Mesothelial cell of epicardium (in vitro differentiated cells): ENCODE results near the gene RNASEL. TPM values are rescaled to one million over a fixed set of nuclear protein-coding genes. Genes with fewer than 3 reads are reported as not detected.

ENCODE experiments used
- DNase-seq, 2 experiments: peaks; one replicate each; pipeline ENCODE4 v3.0.0; 2021; ENCODE audit warnings: low spot score in 2 of 2; ENCODE audit not compliant: unreplicated experiment in 2 of 2
- H3K27ac Mint-ChIP-seq: 2 replicates; pipeline ENCODE4 v1.8.0; 2021; ENCODE audit warnings: mixed read lengths
- H3K27me3 Mint-ChIP-seq: 2 replicates; pipeline ENCODE4 v1.8.0; 2021; ENCODE audit warnings: low read depth, mixed read lengths
- H3K36me3 Mint-ChIP-seq: 2 replicates; pipeline ENCODE4 v1.8.0; 2021; ENCODE audit warnings: mixed read lengths
- H3K4me1 Mint-ChIP-seq: 2 replicates; pipeline ENCODE4 v1.8.0; 2021; ENCODE audit warnings: mixed read lengths
- H3K4me3 Mint-ChIP-seq: 2 replicates; pipeline ENCODE4 v1.8.0; 2021; ENCODE audit warnings: mild to moderate bottlenecking, moderate library complexity, mixed read lengths
- H3K9me3 Mint-ChIP-seq: 2 replicates; pipeline ENCODE4 v1.8.0; 2021; ENCODE audit warnings: mixed read lengths
- total RNA-seq: library from RNA; stranded (reverse); gene quantifications from 3 replicates; pipeline ENCODE4 v1.2.1, GENCODE V29; 2021
- TF ChIP-seq, protein P1 (sequence below): fragments of 200-600 bp; sonication (generic); IDR thresholded peaks from one replicate; pipeline ENCODE4 v1.5.0; 2021; ENCODE audit warnings: antibody characterized with exemption; ENCODE audit not compliant: unreplicated experiment

Gene RNASEL
- total RNA-seq, 1 donor from 2014 or later: 5.6 TPM

DNA sequence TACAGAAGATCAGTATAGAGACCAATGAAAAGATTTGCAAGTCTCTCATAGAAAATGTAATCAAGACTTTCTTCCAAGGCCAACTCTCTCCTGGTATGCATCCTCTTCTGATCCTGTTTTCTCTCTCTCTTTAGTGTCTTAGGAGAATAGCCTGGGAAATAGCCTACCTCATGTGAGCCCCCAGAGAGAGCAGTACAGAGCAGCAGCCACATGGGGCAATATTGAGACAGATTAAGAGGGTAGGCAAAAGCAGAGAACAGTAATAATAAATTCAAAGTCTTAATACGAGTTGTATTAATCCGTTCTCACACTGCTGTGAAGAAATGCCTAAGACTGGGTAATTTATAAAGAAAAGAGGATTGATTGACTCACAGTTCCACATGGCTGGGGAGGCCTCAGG is 61.4 kb downstream of the RNASEL start:
- peaks cover 30% of the 10 kb centered on the region for H3K9me3 Mint-ChIP-seq
- no peak overlapping the region for H3K4me3 Mint-ChIP-seq
- no peak for DNase-seq
- no peak overlapping the region for H3K27ac Mint-ChIP-seq
- peaks cover 28% of the 10 kb centered on the region for H3K27me3 Mint-ChIP-seq
- no peaks in the 10 kb centered on the region for H3K4me1 Mint-ChIP-seq
- no peaks in the 10 kb centered on the region for H3K36me3 Mint-ChIP-seq
- TF ChIP-seq, protein P1, sequence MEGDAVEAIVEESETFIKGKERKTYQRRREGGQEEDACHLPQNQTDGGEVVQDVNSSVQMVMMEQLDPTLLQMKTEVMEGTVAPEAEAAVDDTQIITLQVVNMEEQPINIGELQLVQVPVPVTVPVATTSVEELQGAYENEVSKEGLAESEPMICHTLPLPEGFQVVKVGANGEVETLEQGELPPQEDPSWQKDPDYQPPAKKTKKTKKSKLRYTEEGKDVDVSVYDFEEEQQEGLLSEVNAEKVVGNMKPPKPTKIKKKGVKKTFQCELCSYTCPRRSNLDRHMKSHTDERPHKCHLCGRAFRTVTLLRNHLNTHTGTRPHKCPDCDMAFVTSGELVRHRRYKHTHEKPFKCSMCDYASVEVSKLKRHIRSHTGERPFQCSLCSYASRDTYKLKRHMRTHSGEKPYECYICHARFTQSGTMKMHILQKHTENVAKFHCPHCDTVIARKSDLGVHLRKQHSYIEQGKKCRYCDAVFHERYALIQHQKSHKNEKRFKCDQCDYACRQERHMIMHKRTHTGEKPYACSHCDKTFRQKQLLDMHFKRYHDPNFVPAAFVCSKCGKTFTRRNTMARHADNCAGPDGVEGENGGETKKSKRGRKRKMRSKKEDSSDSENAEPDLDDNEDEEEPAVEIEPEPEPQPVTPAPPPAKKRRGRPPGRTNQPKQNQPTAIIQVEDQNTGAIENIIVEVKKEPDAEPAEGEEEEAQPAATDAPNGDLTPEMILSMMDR: no peak

DNA sequence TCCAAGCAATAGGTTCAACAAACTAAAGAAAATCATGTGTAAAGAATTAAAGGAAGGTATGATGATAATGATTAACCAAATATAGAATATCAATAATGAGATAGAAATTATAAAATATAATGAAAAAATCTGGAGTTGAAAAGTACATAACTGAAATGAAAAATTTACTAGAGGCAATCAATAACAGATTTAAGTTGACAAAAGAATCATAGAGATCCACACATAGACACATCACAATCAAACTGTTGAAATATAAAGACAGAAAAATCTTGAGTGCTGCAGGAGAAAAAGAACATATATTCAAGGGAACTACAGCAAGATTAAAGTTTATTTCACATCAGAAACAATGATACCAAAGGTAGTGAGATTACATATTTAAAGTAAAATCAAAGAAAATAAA is 63.7 kb downstream of the RNASEL start:
- no peak for DNase-seq
- Mint-ChIP-seq H3K27me3 (peaks cover 15% of the 10 kb centered on the region), H3K36me3 (no peaks in the 10 kb centered on the region), H3K9me3 (peaks cover 30% of the 10 kb centered on the region), H3K4me1 (no peaks in the 10 kb centered on the region), H3K4me3 (no peak overlapping the region), H3K27ac (no peak overlapping the region)
- TF ChIP-seq, protein P1: no peak

Other genes with a start within 250 kb of the RNASEL start
- 264 to 277 TPM (median 266 TPM) in 3 replicates for gene GLUL, start 197.5 kb downstream of the RNASEL start, total RNA-seq
- gene TEDDM1, start 188.6 kb downstream of the RNASEL start, total RNA-seq: not detected in 3 replicates
- not detected in 3 replicates for gene RGSL1, start 139.1 kb downstream of the RNASEL start, total RNA-seq
- 0.55 to 0.99 TPM (median 0.74 TPM) in 3 replicates for gene RGS16, start 15.1 kb upstream of the RNASEL start, total RNA-seq
- gene RGS8, start 95.3 kb upstream of the RNASEL start, total RNA-seq: not detected in 3 replicates
- 3.9 to 5.8 TPM (median 4.9 TPM) in 3 replicates for gene NPL, start 200.5 kb upstream of the RNASEL start, total RNA-seq